Uterus (tissue), 2 donors: Measurements from ENCODE around the gene SPOCK1.

ENCODE experiments used
- POLR2A ChIP-seq, 2 donors: fragments of 450-650 bp; IDR thresholded peaks; one replicate each; pipeline ENCODE4 v1.6.1; 2016; ENCODE audit warnings: antibody characterized with exemption in 2 of 2, mild to moderate bottlenecking in 1 of 2, moderate library complexity in 1 of 2
- TF ChIP-seq, protein P1 (sequence below), 4 experiments: fragments of 200-600 bp in 2 of 4; fragments of 450-650 bp in 2 of 4; sonication (generic) in 2 of 4; IDR thresholded peaks; one replicate each; pipeline ENCODE4 v1.5.1; 2016 to 2019; ENCODE audit warnings: antibody characterized with exemption in 4 of 4, mild to moderate bottlenecking in 2 of 4, moderate library complexity in 1 of 4

DNA sequence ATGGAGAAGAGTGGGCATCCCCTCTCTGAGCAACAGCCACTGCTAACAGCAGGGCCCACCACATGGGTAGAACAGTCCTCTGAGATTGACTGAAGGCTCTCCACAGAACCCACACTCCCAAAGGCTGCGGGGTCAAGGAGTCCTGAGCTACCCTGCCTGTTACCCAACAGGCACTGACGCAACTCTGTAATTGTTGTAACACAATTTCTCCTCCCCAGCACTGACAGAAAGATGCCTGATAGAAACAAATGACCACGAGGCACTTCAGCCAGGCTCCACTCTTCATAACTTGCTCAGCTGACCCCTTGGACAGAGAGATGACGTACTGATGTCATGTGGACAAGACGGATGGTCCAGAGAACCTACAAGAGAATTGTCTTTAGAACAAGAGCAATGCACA lies 220.7 kb downstream of the SPOCK1 start:
- TF ChIP-seq, protein P1, sequence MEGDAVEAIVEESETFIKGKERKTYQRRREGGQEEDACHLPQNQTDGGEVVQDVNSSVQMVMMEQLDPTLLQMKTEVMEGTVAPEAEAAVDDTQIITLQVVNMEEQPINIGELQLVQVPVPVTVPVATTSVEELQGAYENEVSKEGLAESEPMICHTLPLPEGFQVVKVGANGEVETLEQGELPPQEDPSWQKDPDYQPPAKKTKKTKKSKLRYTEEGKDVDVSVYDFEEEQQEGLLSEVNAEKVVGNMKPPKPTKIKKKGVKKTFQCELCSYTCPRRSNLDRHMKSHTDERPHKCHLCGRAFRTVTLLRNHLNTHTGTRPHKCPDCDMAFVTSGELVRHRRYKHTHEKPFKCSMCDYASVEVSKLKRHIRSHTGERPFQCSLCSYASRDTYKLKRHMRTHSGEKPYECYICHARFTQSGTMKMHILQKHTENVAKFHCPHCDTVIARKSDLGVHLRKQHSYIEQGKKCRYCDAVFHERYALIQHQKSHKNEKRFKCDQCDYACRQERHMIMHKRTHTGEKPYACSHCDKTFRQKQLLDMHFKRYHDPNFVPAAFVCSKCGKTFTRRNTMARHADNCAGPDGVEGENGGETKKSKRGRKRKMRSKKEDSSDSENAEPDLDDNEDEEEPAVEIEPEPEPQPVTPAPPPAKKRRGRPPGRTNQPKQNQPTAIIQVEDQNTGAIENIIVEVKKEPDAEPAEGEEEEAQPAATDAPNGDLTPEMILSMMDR (IDR thresholded peaks at IDR 0.05) = no peak
- TF ChIP-seq POLR2A (IDR thresholded peaks at IDR 0.05) = no peak
